Activated CD4-positive, CD25-positive, alpha-beta regulatory T cell treated with anti-CD3 and anti-CD28 coated beads, Interleukin-2, amount 50 U/mL, for 72 hours (primary cell): ENCODE results near the gene CDK4.
A peak's percentile ranks its signal among the peaks of the same experiment; 100 is the strongest.

ENCODE experiments used
- DNase-seq: peaks from one replicate; pipeline ENCODE4 v3.0.0; 2021

CDK4 gene

GRCh38 chr12:57771873-57772428 is 19.8 kb upstream of the CDK4 start, which contains the start of gene METTL1:
TSS of gene METTL1 (minus strand) at chr12:57772105. CDS start at chr12:57772083, 22 bp downstream.
- DNase-seq = peak; percentile 82

GRCh38 chr12:57771236-57771872 is 19.2 kb upstream of the CDK4 start:
- peak; percentile 78 for DNase-seq

GRCh38 chr12:57770734-57771133 is 18.6 kb upstream of the CDK4 start:
- no peak for DNase-seq

GRCh38 chr12:57769594-57769993 is 17.5 kb upstream of the CDK4 start:
- no peak for DNase-seq

GRCh38 chr12:57767876-57768275 is 15.8 kb upstream of the CDK4 start:
- no peak for DNase-seq

GRCh38 chr12:57767305-57767698 is 15.2 kb upstream of the CDK4 start:
- no peak for DNase-seq

GRCh38 chr12:57766464-57767304 is 14.6 kb upstream of the CDK4 start, which contains the start of gene CYP27B1:
TSS of gene CYP27B1 (minus strand) at chr12:57767078. CDS start at chr12:57767041, 37 bp downstream.
- DNase-seq = peak; percentile 39

GRCh38 chr12:57765698-57766463 is 13.8 kb upstream of the CDK4 start:
- no peak for DNase-seq

- DNase-seq = peak; percentile 67
Measured at GRCh38 chr12:57765003-57765697, 13.0 kb upstream of the CDK4 start.

GRCh38 chr12:57764662-57765002 is 12.5 kb upstream of the CDK4 start:
- no peak for DNase-seq

- no peak for DNase-seq
Measured at GRCh38 chr12:57763881-57764661, 12.0 kb upstream of the CDK4 start.

- no peak for DNase-seq
Measured at GRCh38 chr12:57762463-57762862, 10.4 kb upstream of the CDK4 start.

GRCh38 chr12:57761391-57761998 is 9.4 kb upstream of the CDK4 start:
- no peak for DNase-seq

- no peak for DNase-seq
Measured at GRCh38 chr12:57760347-57760982, 8.4 kb upstream of the CDK4 start.

- DNase-seq = no peak
Measured at GRCh38 chr12:57759360-57759980, 7.4 kb upstream of the CDK4 start.

- no peak for DNase-seq
Measured at GRCh38 chr12:57758552-57759359, 6.6 kb upstream of the CDK4 start.

GRCh38 chr12:57757771-57758170 is 5.7 kb upstream of the CDK4 start:
- DNase-seq = no peak

GRCh38 chr12:57756406-57757341 is 4.6 kb upstream of the CDK4 start:
- DNase-seq = peak; percentile 71
